Thyroid gland (tissue), 4 donors: ENCODE measurements around the gene ADORA2A. TPM values are rescaled to one million over a fixed set of nuclear protein-coding genes. Genes with fewer than 3 reads are reported as not detected.

Experiments used
- DNase-seq, 2 donors: peaks; one replicate each; pipeline ENCODE4 v3.0.0-alpha.2; 2019
- H3K27ac ChIP-seq, 3 donors: fragments of 200-600 bp; sonication (generic); 1 replicate in 2 of 3; 2 replicates in 1 of 3; pipeline ENCODE4 v1.5.1; 2016 to 2019; ENCODE audit warnings: mild to moderate bottlenecking in 1 of 3, moderate library complexity in 1 of 3
- H3K27me3 ChIP-seq: fragments of 200-600 bp; sonication (generic); one replicate; pipeline ENCODE4 v1.5.1; 2019
- H3K36me3 ChIP-seq, 2 donors: fragments of 200-600 bp; sonication (generic); one replicate each; pipeline ENCODE4 v1.5.1; 2016 to 2019
- H3K4me1 ChIP-seq, 2 donors: fragments of 200-600 bp; sonication (generic); one replicate each; pipeline ENCODE4 v1.5.1; 2017 to 2019
- H3K4me3 ChIP-seq, 3 donors: fragments of 200-600 bp; sonication (generic); replicated peaks in 1 of 3; 1 replicate in 2 of 3; 2 replicates in 1 of 3; pipeline ENCODE4 v1.5.1; 2016; ENCODE audit warnings: mild to moderate bottlenecking in 1 of 3
- H3K9me3 ChIP-seq: fragments of 200-600 bp; sonication (generic); one replicate; pipeline ENCODE4 v1.5.1; 2017
- CTCF ChIP-seq, 6 experiments: fragments of 200-600 bp in 3 of 6; fragments of 450-650 bp in 3 of 6; sonication (generic) in 3 of 6; IDR thresholded peaks; one replicate each; pipeline ENCODE4 v1.5.1; 2016 to 2019; ENCODE audit warnings: antibody characterized with exemption in 6 of 6, mild to moderate bottlenecking in 2 of 6, inconsistent platforms in 1 of 6, moderate library complexity in 1 of 6
- POLR2A ChIP-seq, 2 donors: fragments of 450-650 bp; IDR thresholded peaks; one replicate each; pipeline ENCODE4 v1.6.1; 2017; ENCODE audit warnings: antibody characterized with exemption in 2 of 2, mild to moderate bottlenecking in 2 of 2, moderate library complexity in 1 of 2
- WGBS, 2 donors: methylation state at CpG; one replicate each; pipeline ENCODE4 v1.1.5; 2017; 5-methylcytosine and 5-hydroxymethylcytosine counted together
- intact Hi-C: fragments of 100-400 bp; cut with DNase I; formaldehyde crosslinking; loops from one replicate; pipeline ENCODE4 v1.15.1; 2023
- total RNA-seq, 4 donors: library from RNA; depleted of rRNA; stranded (reverse); fragments of >200 nt; gene quantifications; one replicate each; pipeline ENCODE4 v1.2.3, GENCODE V29; 2016

Gene ADORA2A
- total RNA-seq, 4 donors from 2014 or later = 1.4 to 3.0 (median 2.5) TPM

GRCh38 chr22:24482575-24482974 is 55.2 kb downstream of the ADORA2A start:
- no peak for DNase-seq
- H3K4me1 ChIP-seq = peaks cover 7 to 11% of the 10 kb centered on the region in 2 donors
- no peaks in the 10 kb centered on the region for H3K9me3 ChIP-seq
- H3K36me3 ChIP-seq = no peaks in the 10 kb centered on the region
- TF ChIP-seq CTCF (IDR thresholded peaks at IDR 0.05) (no peak), POLR2A (IDR thresholded peaks at IDR 0.05) (no peak)
- H3K27ac ChIP-seq = no peak overlapping the region
- 66% methylated on average over 3 of the region's 3 CpGs for WGBS, 2 donors
- no peak overlapping the region for H3K4me3 ChIP-seq
- intact Hi-C loops = no loop called here
- H3K27me3 ChIP-seq = no peaks in the 10 kb centered on the region

GRCh38 chr22:24482998-24483397 is 55.6 kb downstream of the ADORA2A start:
- 77 to 78% methylated on average over 2 of the region's 2 CpGs for WGBS, 2 donors
- Histone ChIP-seq H3K27ac (no peak overlapping the region), H3K4me1 (peaks cover 7 to 11% of the 10 kb centered on the region in 2 donors), H3K36me3 (no peaks in the 10 kb centered on the region), H3K4me3 (no peak overlapping the region), H3K9me3 (no peaks in the 10 kb centered on the region), H3K27me3 (no peaks in the 10 kb centered on the region)
- intact Hi-C loops = no loop called here
- DNase-seq = no peak
- TF ChIP-seq CTCF (IDR thresholded peaks at IDR 0.05) = no peak
- TF ChIP-seq POLR2A (IDR thresholded peaks at IDR 0.05) = no peak

GRCh38 chr22:24483976-24484545 is 56.7 kb downstream of the ADORA2A start:
- H3K36me3 ChIP-seq = no peaks in the 10 kb centered on the region
- no peak for TF ChIP-seq CTCF (IDR thresholded peaks at IDR 0.05)
- no peak for TF ChIP-seq POLR2A (IDR thresholded peaks at IDR 0.05)
- peaks cover 7 to 11% of the 10 kb centered on the region in 2 donors for H3K4me1 ChIP-seq
- H3K27ac ChIP-seq = no peak overlapping the region
- no peak for DNase-seq
- H3K27me3 ChIP-seq = no peaks in the 10 kb centered on the region
- WGBS, 2 donors = 64 to 84% methylated on average over 5 of the region's 5 CpGs
- H3K4me3 ChIP-seq = no peak overlapping the region
- H3K9me3 ChIP-seq = no peaks in the 10 kb centered on the region
- intact Hi-C loops = no loop called here

GRCh38 chr22:24485170-24485569 is 57.8 kb downstream of the ADORA2A start:
- Histone ChIP-seq H3K27ac (no peak overlapping the region), H3K4me3 (no peak overlapping the region), H3K9me3 (no peaks in the 10 kb centered on the region), H3K27me3 (no peaks in the 10 kb centered on the region), H3K4me1 (peaks cover 7 to 11% of the 10 kb centered on the region in 2 donors), H3K36me3 (no peaks in the 10 kb centered on the region)
- DNase-seq = no peak
- WGBS, 2 donors = 93% methylated on average over 4 of the region's 4 CpGs
- no peak for TF ChIP-seq POLR2A (IDR thresholded peaks at IDR 0.05)
- TF ChIP-seq CTCF (IDR thresholded peaks at IDR 0.05) = no peak
- intact Hi-C loops = no loop called here

- Histone ChIP-seq H3K4me1 (peaks cover 7 to 11% of the 10 kb centered on the region in 2 donors), H3K4me3 (no peak overlapping the region), H3K27me3 (no peaks in the 10 kb centered on the region), H3K27ac (no peak overlapping the region), H3K36me3 (no peaks in the 10 kb centered on the region), H3K9me3 (no peaks in the 10 kb centered on the region)
- no peak for TF ChIP-seq POLR2A (IDR thresholded peaks at IDR 0.05)
- peak in 2 of 6 experiments; percentile 12 to 18 for TF ChIP-seq CTCF (IDR thresholded peaks at IDR 0.05)
- no peak for DNase-seq
- intact Hi-C loops = no loop called here
- 72 to 81% methylated on average over 3 of the region's 3 CpGs for WGBS, 2 donors
These were observed 58.2 kb downstream of the ADORA2A start for GRCh38 chr22:24485608-24486007.
